Upper lobe of left lung (tissue), 6 donors: ENCODE results near the gene EBF3. TPM values are rescaled to one million over a fixed set of nuclear protein-coding genes. Genes with fewer than 3 reads are reported as not detected.

Source experiments
- ATAC-seq, 2 donors: fragments of 200-7000 bp; cut with Tn5 transposase; one replicate each; pipeline ENCODE4 v1.9.1; 2022; ENCODE audit warnings: mild to moderate bottlenecking in 2 of 2, moderate library complexity in 2 of 2; ENCODE audit not compliant: low FRiP score in 2 of 2
- DNase-seq, 2 donors: peaks; one replicate each; pipeline ENCODE4 v3.0.0-alpha.2; 2019 to 2020
- H3K27ac ChIP-seq, 4 donors: fragments of 200-600 bp; sonication (generic); one replicate each; pipeline ENCODE4 v1.5.1; 2016 to 2019
- H3K27me3 ChIP-seq, 4 donors: fragments of 200-600 bp; sonication (generic); one replicate each; pipeline ENCODE4 v1.5.1; 2017 to 2019
- H3K36me3 ChIP-seq, 4 donors: fragments of 200-600 bp; sonication (generic); one replicate each; pipeline ENCODE4 v1.5.1; 2016 to 2019
- H3K4me1 ChIP-seq, 4 donors: fragments of 200-600 bp; sonication (generic); one replicate each; pipeline ENCODE4 v1.5.1; 2018 to 2019
- H3K4me3 ChIP-seq, 4 donors: fragments of 200-600 bp; sonication (generic); one replicate each; pipeline ENCODE4 v1.5.1; 2017 to 2019; ENCODE audit warnings: mild to moderate bottlenecking in 2 of 4, moderate library complexity in 1 of 4
- H3K9me3 ChIP-seq, 4 donors: fragments of 200-600 bp; sonication (generic); one replicate each; pipeline ENCODE4 v1.5.1; 2018 to 2019
- CTCF ChIP-seq, 6 experiments: fragments of 450-650 bp in 4 of 6; fragments of 200-600 bp in 2 of 6; sonication (generic) in 2 of 6; IDR thresholded peaks; one replicate each; pipeline ENCODE4 v1.5.1; 2016 to 2019; ENCODE audit warnings: antibody characterized with exemption in 6 of 6
- EP300 ChIP-seq, 4 donors: sonication (generic); formaldehyde crosslinking; IDR thresholded peaks; one replicate each; pipeline ENCODE4 v1.5.1; 2017; ENCODE audit warnings: antibody characterized with exemption in 4 of 4, control low read depth in 2 of 4
- POLR2A ChIP-seq, 4 donors: fragments of 450-650 bp; IDR thresholded peaks; one replicate each; pipeline ENCODE4 v1.5.1; 2016 to 2017; ENCODE audit warnings: antibody characterized with exemption in 4 of 4, mild to moderate bottlenecking in 2 of 4
- POLR2AphosphoS5 ChIP-seq, 2 donors: sonication (generic); formaldehyde crosslinking; IDR thresholded peaks; one replicate each; pipeline ENCODE4 v1.5.1; 2017; ENCODE audit warnings: antibody characterized with exemption in 2 of 2
- WGBS, 2 donors: methylation state at CpG; one replicate each; pipeline ENCODE4 v1.1.5; 2017 to 2018; 5-methylcytosine and 5-hydroxymethylcytosine counted together
- total RNA-seq, 6 donors: library from RNA; depleted of rRNA in 4 of 6; stranded (reverse); fragments of >200 nt in 4 of 6; gene quantifications; one replicate each; pipeline versions ENCODE4 v1.1.0 to v1.2.1, GENCODE V29; 2016 to 2021
- donor health status: DM: no; HTN: no; CAD: no; lungs with moderate emphysema.
- donor health status: DM: no; HTN: yes; CAD: no; lungs with severe emphysema.

EBF3 gene
- total RNA-seq, 6 donors from 2014 or later = 0.06 to 0.51 TPM; not detected in 4

- WGBS, 2 donors = 90% methylated on average over 13 of the region's 13 CpGs
- Histone ChIP-seq H3K27ac (no peak overlapping the region), H3K9me3 (peaks cover 0 to 12% (median 7%) of the 10 kb centered on the region in 4 donors), H3K4me3 (no peak overlapping the region), H3K4me1 (no peaks in the 10 kb centered on the region), H3K36me3 (no peaks in the 10 kb centered on the region), H3K27me3 (no peaks in the 10 kb centered on the region)
- TF ChIP-seq POLR2A (IDR thresholded peaks at IDR 0.05) = no peak
- no peak for TF ChIP-seq POLR2AphosphoS5 (IDR thresholded peaks at IDR 0.05)
- no peak for TF ChIP-seq EP300 (IDR thresholded peaks at IDR 0.05)
- no peak for TF ChIP-seq CTCF (IDR thresholded peaks at IDR 0.05)
- ATAC-seq (no peak), DNase-seq (no peak)
Measured at GRCh38 chr10:129809841-129810240, 154.2 kb downstream of the EBF3 start.

- H3K9me3 ChIP-seq = peaks cover 0 to 15% (median 7%) of the 10 kb centered on the region in 4 donors
- H3K36me3 ChIP-seq = no peaks in the 10 kb centered on the region
- no peak for DNase-seq
- TF ChIP-seq EP300 (IDR thresholded peaks at IDR 0.05) (no peak), POLR2AphosphoS5 (IDR thresholded peaks at IDR 0.05) (no peak), POLR2A (IDR thresholded peaks at IDR 0.05) (no peak)
- WGBS, 2 donors = 86 to 93% methylated on average over 9 of the region's 9 CpGs
- H3K27me3 ChIP-seq = no peaks in the 10 kb centered on the region
- no peak for ATAC-seq
- H3K4me3 ChIP-seq = no peak overlapping the region
- H3K27ac ChIP-seq = no peak overlapping the region
- H3K4me1 ChIP-seq = no peaks in the 10 kb centered on the region
Measured at GRCh38 chr10:129809431-129809830, 154.6 kb downstream of the EBF3 start.

GRCh38 chr10:129808092-129808983 lies 155.7 kb downstream of the EBF3 start:
- 77 to 85% methylated on average over 12 to 22 of the region's 26 CpGs for WGBS, 2 donors
- Histone ChIP-seq H3K27ac (no peak overlapping the region), H3K4me3 (no peak overlapping the region), H3K36me3 (no peaks in the 10 kb centered on the region), H3K4me1 (no peaks in the 10 kb centered on the region), H3K9me3 (peaks cover 3 to 20% (median 11%) of the 10 kb centered on the region in 4 donors), H3K27me3 (no peaks in the 10 kb centered on the region)
- ATAC-seq = no peak
- no peak for DNase-seq
- TF ChIP-seq POLR2AphosphoS5 (IDR thresholded peaks at IDR 0.05) (no peak), CTCF (IDR thresholded peaks at IDR 0.05) (no peak), POLR2A (IDR thresholded peaks at IDR 0.05) (no peak), EP300 (IDR thresholded peaks at IDR 0.05) (no peak)

GRCh38 chr10:129807211-129807610 lies 156.9 kb downstream of the EBF3 start:
- Histone ChIP-seq H3K27ac (no peak overlapping the region), H3K9me3 (peaks cover 6 to 20% (median 12%) of the 10 kb centered on the region in 4 donors), H3K27me3 (no peaks in the 10 kb centered on the region), H3K4me3 (no peak overlapping the region), H3K36me3 (no peaks in the 10 kb centered on the region), H3K4me1 (no peaks in the 10 kb centered on the region)
- WGBS, 2 donors = 81 to 83% methylated on average over 6 to 7 of the region's 7 CpGs
- DNase-seq (no peak), ATAC-seq (no peak)
- TF ChIP-seq POLR2AphosphoS5 (IDR thresholded peaks at IDR 0.05) (no peak), EP300 (IDR thresholded peaks at IDR 0.05) (no peak), POLR2A (IDR thresholded peaks at IDR 0.05) (no peak), CTCF (IDR thresholded peaks at IDR 0.05) (no peak)

GRCh38 chr10:129800796-129801340 lies 163.2 kb downstream of the EBF3 start:
- no peak for DNase-seq
- TF ChIP-seq POLR2AphosphoS5 (IDR thresholded peaks at IDR 0.05) (no peak), EP300 (IDR thresholded peaks at IDR 0.05) (no peak), POLR2A (IDR thresholded peaks at IDR 0.05) (no peak), CTCF (IDR thresholded peaks at IDR 0.05) (no peak)
- ATAC-seq = no peak

More at GRCh38 chr10:129800796-129801340, 163.2 kb downstream of the EBF3 start:
- no peaks in the 10 kb centered on the region for H3K4me1 ChIP-seq
- H3K27ac ChIP-seq = no peak overlapping the region
- no peaks in the 10 kb centered on the region for H3K36me3 ChIP-seq
- peaks cover 6 to 13% (median 7%) of the 10 kb centered on the region in 4 donors for H3K9me3 ChIP-seq
- no peaks in the 10 kb centered on the region for H3K27me3 ChIP-seq
- H3K4me3 ChIP-seq = no peak overlapping the region
- WGBS, 2 donors = 68 to 77% methylated on average over 8 to 13 of the region's 14 CpGs
